Caco-2 (cell line): Measurements from ENCODE around the gene VN1R5. TPM values are rescaled to one million over a fixed set of nuclear protein-coding genes. Genes with fewer than 3 reads are reported as not detected.

ENCODE experiments used
- BruUV-seq: library from RNA; stranded (reverse); fragments of 400-500 nt; replicated peaks from 2 replicates; lab custom pipeline; 2021; lab: Mats Ljungman, UMichigan
- CTCF ChIA-PET: fragments of 300-600 bp; sonication (Branson Sonifier 250); formaldehyde crosslinking; loops from one replicate; lab custom pipeline; 2022; ENCODE audit warnings: antibody characterized with exemption; lab: Charles Lee
- POLR2A ChIA-PET: fragments of 300-600 bp; sonication (Branson Sonifier 250); formaldehyde crosslinking; loops from one replicate; lab custom pipeline; 2022; ENCODE audit warnings: antibody characterized with exemption; lab: Charles Lee
- DNase-seq, 2 experiments: peaks; one replicate each; pipeline versions ENCODE4 v3.0.0 to v3.0.0-alpha.2; 2020 to 2022
- H3K27me3 ChIP-seq: replicated peaks from 2 replicates; pipeline ENCODE4 v1.6.0; 2011; ENCODE audit warnings: low read length; ENCODE audit not compliant: control insufficient read depth, insufficient read depth
- H3K36me3 ChIP-seq: 2 replicates; pipeline ENCODE4 v1.5.1; 2011; ENCODE audit warnings: low read length; ENCODE audit not compliant: control insufficient read depth, insufficient read depth
- H3K4me1 ChIP-seq: fragments of 250-450 bp; sonication (Bioruptor Pico); 2 replicates; pipeline ENCODE4 v1.5.1; 2020; ENCODE audit warnings: mild to moderate bottlenecking
- H3K4me3 ChIP-seq: 2 replicates; pipeline ENCODE4 v1.5.1; 2011; ENCODE audit warnings: low read depth, mild to moderate bottlenecking, control low read depth, low read length
- H3K9me3 ChIP-seq: fragments of 250-450 bp; sonication (Bioruptor Pico); 2 replicates; pipeline ENCODE4 v1.5.1; 2020; ENCODE audit warnings: mild to moderate bottlenecking, moderate library complexity
- H3K27ac Mint-ChIP-seq: one replicate; pipeline ENCODE4 v1.8.0; 2022; ENCODE audit warnings: mixed read lengths; ENCODE audit not compliant: unreplicated experiment
- H3K27me3 Mint-ChIP-seq: one replicate; pipeline ENCODE4 v1.8.0; 2022; ENCODE audit warnings: mixed read lengths; ENCODE audit not compliant: insufficient read depth, unreplicated experiment
- H3K36me3 Mint-ChIP-seq: one replicate; pipeline ENCODE4 v1.8.0; 2022; ENCODE audit warnings: mild to moderate bottlenecking, mixed read lengths; ENCODE audit not compliant: insufficient read depth, unreplicated experiment
- H3K4me1 Mint-ChIP-seq: one replicate; pipeline ENCODE4 v1.8.0; 2022; ENCODE audit warnings: low read depth, mixed read lengths; ENCODE audit not compliant: unreplicated experiment
- H3K4me3 Mint-ChIP-seq: one replicate; pipeline ENCODE4 v1.8.0; 2022; ENCODE audit warnings: mild to moderate bottlenecking, moderate library complexity, mixed read lengths; ENCODE audit not compliant: unreplicated experiment
- H3K9me3 Mint-ChIP-seq: one replicate; pipeline ENCODE4 v1.8.0; 2022; ENCODE audit warnings: mixed read lengths; ENCODE audit not compliant: unreplicated experiment
- CTCF ChIP-seq, 2 experiments: fragments of 200-600 bp in 1 of 2; IDR thresholded peaks; 1 replicate in 1 of 2; 2 replicates in 1 of 2; pipeline versions ENCODE4 v1.5.1 to v1.8.0; 2011 to 2022; ENCODE audit warnings: antibody characterized with exemption in 1 of 2, control low read depth in 1 of 2, inconsistent platforms in 1 of 2, low read depth in 1 of 2, low read length in 1 of 2, mild to moderate bottlenecking in 1 of 2, moderate library complexity in 1 of 2; ENCODE audit not compliant: insufficient read depth in 1 of 2, severe bottlenecking in 1 of 2, unreplicated experiment in 1 of 2
- intact Hi-C: fragments of 100-400 bp; cut with micrococcal nuclease; formaldehyde crosslinking; loops from one replicate; pipeline ENCODE4 v1.10.0; 2022; ENCODE audit not compliant: unreplicated experiment
- total RNA-seq: library from RNA; stranded (reverse); gene quantifications from 2 replicates; pipeline ENCODE4 v1.2.3, GENCODE V29; 2022

The VN1R5 gene
- total RNA-seq, 1 experiment from 2014 or later = not detected

GRCh38 chr1:247300491-247301175 lies 44.8 kb downstream of the VN1R5 start:
- H3K4me3 ChIP-seq = no peak overlapping the region
- Mint-ChIP-seq H3K27me3 (no peaks in the 10 kb centered on the region), H3K4me3 (no peak overlapping the region), H3K4me1 (no peaks in the 10 kb centered on the region), H3K36me3 (peaks cover 40% of the 10 kb centered on the region), H3K27ac (no peak overlapping the region), H3K9me3 (no peaks in the 10 kb centered on the region)
- intact Hi-C loops = no loop called here
- POLR2A ChIA-PET = no interaction called here
- H3K36me3 ChIP-seq = peaks cover 3% of the 10 kb centered on the region; the same call in 1 of the 2 replicates
- no peak for TF ChIP-seq CTCF (IDR thresholded peaks at IDR 0.05; ENCODE audit: insufficient read depth in 1 of 2, low read depth in 1 of 2, low read length in 1 of 2, severe bottlenecking in 1 of 2, unreplicated experiment in 1 of 2)
- no peak for DNase-seq
- no peaks in the 10 kb centered on the region for H3K4me1 ChIP-seq
- no TSS peak for BruUV-seq
- CTCF ChIA-PET = no interaction called here
- no peaks in the 10 kb centered on the region for H3K27me3 ChIP-seq
- H3K9me3 ChIP-seq = no peaks in the 10 kb centered on the region

GRCh38 chr1:247301176-247301540 lies 45.3 kb downstream of the VN1R5 start:
- no peak overlapping the region for H3K4me3 ChIP-seq
- BruUV-seq = no TSS peak
- H3K9me3 ChIP-seq = no peaks in the 10 kb centered on the region
- CTCF ChIA-PET = no interaction called here
- peaks cover 3% of the 10 kb centered on the region; the same call in 1 of the 2 replicates for H3K36me3 ChIP-seq
- Mint-ChIP-seq H3K27me3 (no peaks in the 10 kb centered on the region), H3K27ac (no peak overlapping the region), H3K36me3 (peaks cover 41% of the 10 kb centered on the region), H3K9me3 (no peaks in the 10 kb centered on the region), H3K4me1 (no peaks in the 10 kb centered on the region), H3K4me3 (no peak overlapping the region)
- intact Hi-C loops = no loop called here
- TF ChIP-seq CTCF (IDR thresholded peaks at IDR 0.05; ENCODE audit: insufficient read depth in 1 of 2, low read depth in 1 of 2, low read length in 1 of 2, severe bottlenecking in 1 of 2, unreplicated experiment in 1 of 2) = no peak
- POLR2A ChIA-PET = no interaction called here
- DNase-seq = no peak
- H3K27me3 ChIP-seq = no peaks in the 10 kb centered on the region
- no peaks in the 10 kb centered on the region for H3K4me1 ChIP-seq

- no peak overlapping the region for H3K4me3 ChIP-seq
- Mint-ChIP-seq H3K27me3 (no peaks in the 10 kb centered on the region), H3K4me3 (no peak overlapping the region), H3K9me3 (no peaks in the 10 kb centered on the region), H3K36me3 (peaks cover 52% of the 10 kb centered on the region), H3K4me1 (no peaks in the 10 kb centered on the region), H3K27ac (no peak overlapping the region)
- H3K36me3 ChIP-seq = peaks cover 7% of the 10 kb centered on the region; the same call in 1 of the 2 replicates
- intact Hi-C loops = no loop called here
- DNase-seq = no peak
- no peak for TF ChIP-seq CTCF (IDR thresholded peaks at IDR 0.05; ENCODE audit: insufficient read depth in 1 of 2, low read depth in 1 of 2, low read length in 1 of 2, severe bottlenecking in 1 of 2, unreplicated experiment in 1 of 2)
- H3K4me1 ChIP-seq = no peaks in the 10 kb centered on the region
- ChIA-PET CTCF (no interaction called here), POLR2A (no interaction called here)
- no TSS peak for BruUV-seq
- no peaks in the 10 kb centered on the region for H3K9me3 ChIP-seq
- no peaks in the 10 kb centered on the region for H3K27me3 ChIP-seq
These were observed 47.3 kb downstream of the VN1R5 start for GRCh38 chr1:247303216-247303615.
